ENCODE data around the gene MRPL17.

MRPL17 gene

DNA sequence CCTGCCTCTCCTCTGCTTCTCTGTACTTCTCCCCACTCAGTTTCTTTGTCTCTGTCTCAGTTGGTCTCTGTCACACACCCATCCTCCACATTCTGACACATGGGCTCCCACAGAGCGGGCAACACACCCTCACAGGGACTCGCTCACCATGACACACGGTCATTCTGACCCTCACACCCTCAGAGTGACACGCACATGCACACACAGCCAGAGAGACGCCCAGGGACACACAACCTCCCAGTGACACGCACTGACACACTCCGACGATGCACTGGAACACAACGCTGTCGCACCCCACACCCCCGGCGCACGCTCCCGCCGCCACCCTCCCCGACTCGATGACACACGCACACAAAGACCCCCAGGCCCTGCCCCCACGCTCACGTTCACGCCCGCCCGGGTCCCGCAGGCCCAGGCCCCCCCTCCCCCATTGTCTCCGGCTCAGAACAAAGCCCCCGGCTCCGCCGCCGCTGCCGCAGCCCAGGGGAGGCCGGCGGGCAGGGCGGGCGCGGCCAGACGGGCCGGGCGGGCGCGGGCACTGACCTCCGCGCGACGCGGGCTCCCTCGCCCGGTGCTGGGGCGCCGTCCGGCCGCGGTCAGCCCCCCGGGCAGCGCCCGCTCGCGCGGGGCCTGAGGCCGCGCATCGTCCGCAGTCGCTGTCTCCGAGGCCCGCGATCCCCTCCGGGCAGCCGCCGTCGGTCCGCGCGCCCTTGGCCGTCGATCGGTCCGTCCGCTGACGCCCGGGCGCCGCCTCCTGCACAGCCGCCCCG, 27.9 kb downstream of the MRPL17 start:
- Histone ChIP-seq H2BK5ac (ENCODE audit: low read depth, low read length, poor library complexity, severe bottlenecking) (no peak overlapping the region), H4K91ac (ENCODE audit: low read length) (peak overlapping the region; percentile 93), H3K79me1 (replicated peaks; ENCODE audit: low read length, poor library complexity, severe bottlenecking) (no peaks in the 10 kb centered on the region), H3K4ac (ENCODE audit: low read depth in 1 of 2, low read length in 2 of 2) (peak overlapping the region; percentile 81 to 99), H2BK15ac (ENCODE audit: low read depth, poor library complexity, severe bottlenecking) (peak overlapping the region; percentile 60), H3K14ac (ENCODE audit: low read length in 2 of 2) (peak overlapping the region in 1 of 2 experiments; percentile 87), H3K18ac (ENCODE audit: low read depth in 1 of 2, low read length in 2 of 2) (peak overlapping the region; percentile 77 to 79), H3K27me3 (ENCODE audit: control insufficient read depth in 1 of 2, insufficient read depth in 1 of 2, low read length in 2 of 2) (peaks cover 56 to 64% of the 10 kb centered on the region in 2 experiments), H2BK12ac (ENCODE audit: low read length in 2 of 2) (peak overlapping the region; percentile 49 to 81), H3K4me1 (ENCODE audit: control insufficient read depth, insufficient read depth, low read depth, low read length) (peaks cover 7% of the 10 kb centered on the region), H2AK5ac (ENCODE audit: low read length, severe bottlenecking) (no peak overlapping the region), H3K4me3 (ENCODE audit: insufficient read depth in 1 of 2, low read depth in 1 of 2, low read length in 2 of 2) (peak overlapping the region; percentile 60 to 64), H3K36me3 (ENCODE audit: control insufficient read depth in 1 of 2, insufficient read depth in 2 of 2, low read depth in 1 of 2, low read length in 2 of 2) (no peaks in the 10 kb centered on the region), H2BK120ac (ENCODE audit: low read depth, low read length) (peak overlapping the region; percentile 87), H4K8ac (ENCODE audit: low read length) (peak overlapping the region; percentile 78), H2AFZ (ENCODE audit: low read depth, low read length) (no peak overlapping the region), H3K9me3 (ENCODE audit: control insufficient read depth, low read length) (no peaks in the 10 kb centered on the region), H3K27ac (ENCODE audit: low read length, poor library complexity, severe bottlenecking) (no peak overlapping the region), H3K23ac (ENCODE audit: low read length in 2 of 2) (peak overlapping the region in 1 of 2 experiments; percentile 83), H3K9ac (ENCODE audit: low read length) (peak overlapping the region; percentile 28), H3K4me2 (ENCODE audit: low read length, poor library complexity, severe bottlenecking) (peak overlapping the region; percentile 63)
- 1% methylated on average over 18 of the region's 84 CpGs for WGBS
- DNase-seq = peak; percentile 52

DNA sequence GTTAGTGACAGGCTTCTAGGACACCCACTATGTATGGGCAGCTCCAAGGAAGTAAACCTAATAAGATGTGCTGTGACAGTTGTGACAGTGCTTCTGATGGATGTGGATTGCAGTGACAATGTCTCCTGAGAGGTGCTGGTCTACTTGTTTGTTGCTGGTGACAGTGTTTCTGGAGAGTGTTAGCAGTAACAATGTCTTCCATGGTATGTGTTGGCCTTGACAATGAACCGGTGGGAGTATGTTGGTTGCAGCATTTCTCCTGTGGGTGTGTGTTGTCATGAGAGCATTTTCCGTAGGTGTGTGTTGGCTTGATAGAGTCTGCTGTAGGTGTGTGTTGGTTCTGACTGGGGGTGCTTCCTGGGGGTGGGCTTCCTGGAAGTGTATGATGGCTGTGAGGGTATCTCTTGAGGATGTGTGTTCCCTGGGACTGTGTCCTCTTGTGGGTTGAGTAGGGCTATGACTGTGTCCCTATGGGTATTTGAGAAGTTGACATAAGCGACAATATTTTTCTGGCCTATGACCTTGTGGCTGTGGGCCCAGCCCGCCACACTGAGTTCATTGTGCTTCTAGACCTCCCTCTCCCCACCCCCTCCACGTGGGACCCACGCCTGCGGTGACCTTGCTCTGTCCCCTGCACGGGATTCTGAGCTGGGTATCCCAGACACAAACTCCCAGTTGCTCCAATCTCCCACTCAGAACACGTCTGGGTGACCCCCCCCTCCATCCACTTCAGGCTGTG, 28.7 kb downstream of the MRPL17 start:
- no peak overlapping the region for H2AK5ac ChIP-seq (ENCODE audit: low read length, severe bottlenecking)
- H3K9ac ChIP-seq (ENCODE audit: low read length) = peak overlapping the region; percentile 28
- DNase-seq = no peak
- no peaks in the 10 kb centered on the region for H3K9me3 ChIP-seq (ENCODE audit: control insufficient read depth, low read length)
- peak overlapping the region in 1 of 2 experiments; percentile 60 for H3K4me3 ChIP-seq (ENCODE audit: insufficient read depth in 1 of 2, low read depth in 1 of 2, low read length in 2 of 2)
- H2BK5ac ChIP-seq (ENCODE audit: low read depth, low read length, poor library complexity, severe bottlenecking) = no peak overlapping the region
- no peak overlapping the region for H3K27ac ChIP-seq (ENCODE audit: low read length, poor library complexity, severe bottlenecking)
- peak overlapping the region in 1 of 2 experiments; percentile 81 for H2BK12ac ChIP-seq (ENCODE audit: low read length in 2 of 2)
- H2AFZ ChIP-seq (ENCODE audit: low read depth, low read length) = no peak overlapping the region
- H2BK120ac ChIP-seq (ENCODE audit: low read depth, low read length) = peak overlapping the region; percentile 87
- peak overlapping the region in 1 of 2 experiments; percentile 83 for H3K23ac ChIP-seq (ENCODE audit: low read length in 2 of 2)
- peak overlapping the region; percentile 78 for H4K8ac ChIP-seq (ENCODE audit: low read length)
- H3K4me1 ChIP-seq (ENCODE audit: control insufficient read depth, insufficient read depth, low read depth, low read length) = peaks cover 7% of the 10 kb centered on the region
- H3K18ac ChIP-seq (ENCODE audit: low read depth in 1 of 2, low read length in 2 of 2) = peak overlapping the region; percentile 77 to 79
- H2BK15ac ChIP-seq (ENCODE audit: low read depth, poor library complexity, severe bottlenecking) = peak overlapping the region; percentile 60
- H3K14ac ChIP-seq (ENCODE audit: low read length in 2 of 2) = peak overlapping the region in 1 of 2 experiments; percentile 87
- H4K91ac ChIP-seq (ENCODE audit: low read length) = peak overlapping the region; percentile 93
- H3K27me3 ChIP-seq (ENCODE audit: control insufficient read depth in 1 of 2, insufficient read depth in 1 of 2, low read length in 2 of 2) = peaks cover 64 to 71% of the 10 kb centered on the region in 2 experiments
- H3K4ac ChIP-seq (ENCODE audit: low read depth in 1 of 2, low read length in 2 of 2) = peak overlapping the region in 1 of 2 experiments; percentile 99
- H3K4me2 ChIP-seq (ENCODE audit: low read length, poor library complexity, severe bottlenecking) = peak overlapping the region; percentile 10
- no peaks in the 10 kb centered on the region for H3K36me3 ChIP-seq (ENCODE audit: control insufficient read depth in 1 of 2, insufficient read depth in 2 of 2, low read depth in 1 of 2, low read length in 2 of 2)
- WGBS = 52% methylated on average over 9 of the region's 9 CpGs
- H3K79me1 ChIP-seq (replicated peaks; ENCODE audit: low read length, poor library complexity, severe bottlenecking) = no peaks in the 10 kb centered on the region

DNA sequence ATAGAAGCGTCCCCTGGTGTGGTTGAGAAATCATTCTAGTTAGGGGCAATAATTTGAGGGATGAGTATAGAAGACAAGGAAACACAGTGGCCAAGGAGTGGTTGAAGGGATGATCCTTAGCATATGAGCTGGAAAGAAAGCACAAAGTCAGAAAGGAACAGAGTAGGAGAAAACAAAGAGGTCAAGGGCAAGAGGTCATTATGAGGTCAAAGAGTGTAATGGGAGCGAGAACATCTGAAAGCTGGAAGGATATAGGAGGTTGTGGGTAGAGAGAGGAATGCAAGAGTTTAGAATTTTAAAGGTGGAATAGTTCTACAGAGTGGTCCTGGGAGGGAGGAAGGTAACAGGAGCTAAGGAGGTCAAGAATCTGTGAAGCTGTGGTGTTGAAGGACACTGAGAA, 29.5 kb downstream of the MRPL17 start:
- Histone ChIP-seq H2AK5ac (ENCODE audit: low read length, severe bottlenecking) (no peak overlapping the region), H2BK5ac (ENCODE audit: low read depth, low read length, poor library complexity, severe bottlenecking) (no peak overlapping the region), H2BK15ac (ENCODE audit: low read depth, poor library complexity, severe bottlenecking) (no peak overlapping the region), H3K36me3 (ENCODE audit: control insufficient read depth in 1 of 2, insufficient read depth in 2 of 2, low read depth in 1 of 2, low read length in 2 of 2) (no peaks in the 10 kb centered on the region), H3K14ac (ENCODE audit: low read length in 2 of 2) (no peak overlapping the region), H3K18ac (ENCODE audit: low read depth in 1 of 2, low read length in 2 of 2) (no peak overlapping the region), H3K27me3 (ENCODE audit: control insufficient read depth in 1 of 2, insufficient read depth in 1 of 2, low read length in 2 of 2) (peaks cover 64 to 76% of the 10 kb centered on the region in 2 experiments), H3K27ac (ENCODE audit: low read length, poor library complexity, severe bottlenecking) (no peak overlapping the region), H2BK12ac (ENCODE audit: low read length in 2 of 2) (no peak overlapping the region), H4K91ac (ENCODE audit: low read length) (no peak overlapping the region), H3K9me3 (ENCODE audit: control insufficient read depth, low read length) (no peaks in the 10 kb centered on the region), H2BK120ac (ENCODE audit: low read depth, low read length) (no peak overlapping the region), H3K4me1 (ENCODE audit: control insufficient read depth, insufficient read depth, low read depth, low read length) (peaks cover 7% of the 10 kb centered on the region), H4K8ac (ENCODE audit: low read length) (no peak overlapping the region), H3K23ac (ENCODE audit: low read length in 2 of 2) (no peak overlapping the region), H2AFZ (ENCODE audit: low read depth, low read length) (no peak overlapping the region), H3K4me2 (ENCODE audit: low read length, poor library complexity, severe bottlenecking) (no peak overlapping the region), H3K4me3 (ENCODE audit: insufficient read depth in 1 of 2, low read depth in 1 of 2, low read length in 2 of 2) (no peak overlapping the region), H3K79me1 (replicated peaks; ENCODE audit: low read length, poor library complexity, severe bottlenecking) (no peaks in the 10 kb centered on the region), H3K9ac (ENCODE audit: low read length) (no peak overlapping the region), H3K4ac (ENCODE audit: low read depth in 1 of 2, low read length in 2 of 2) (no peak overlapping the region)
- no peak for DNase-seq
- 95% methylated on average over 2 of the region's 2 CpGs for WGBS

DNA sequence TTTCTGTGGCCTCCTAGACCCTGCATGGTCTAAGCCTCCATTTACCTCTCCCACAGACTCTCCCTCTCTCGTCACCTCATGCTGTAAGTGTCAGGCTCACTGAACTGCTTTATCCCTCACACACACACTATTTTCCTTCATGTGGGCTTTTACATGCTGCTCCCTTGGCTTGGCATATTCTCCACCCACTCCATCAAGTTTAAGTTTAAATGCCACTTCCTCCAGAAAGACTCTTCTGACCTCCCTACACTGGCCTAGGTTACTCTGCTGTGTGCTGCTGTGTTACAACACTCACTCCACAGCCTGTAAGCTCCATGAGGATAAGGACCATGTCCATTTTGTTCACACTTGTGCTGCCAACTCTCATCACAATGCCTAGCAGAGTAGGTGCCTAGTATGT, 30.0 kb downstream of the MRPL17 start:
- Histone ChIP-seq H2BK5ac (ENCODE audit: low read depth, low read length, poor library complexity, severe bottlenecking) (no peak overlapping the region), H2AFZ (ENCODE audit: low read depth, low read length) (no peak overlapping the region), H2BK15ac (ENCODE audit: low read depth, poor library complexity, severe bottlenecking) (no peak overlapping the region), H2BK12ac (ENCODE audit: low read length in 2 of 2) (no peak overlapping the region), H2BK120ac (ENCODE audit: low read depth, low read length) (no peak overlapping the region), H3K4me1 (ENCODE audit: control insufficient read depth, insufficient read depth, low read depth, low read length) (peaks cover 7% of the 10 kb centered on the region), H3K79me1 (replicated peaks; ENCODE audit: low read length, poor library complexity, severe bottlenecking) (no peaks in the 10 kb centered on the region), H3K4ac (ENCODE audit: low read depth in 1 of 2, low read length in 2 of 2) (no peak overlapping the region), H3K27me3 (ENCODE audit: control insufficient read depth in 1 of 2, insufficient read depth in 1 of 2, low read length in 2 of 2) (peaks cover 62 to 73% of the 10 kb centered on the region in 2 experiments), H4K8ac (ENCODE audit: low read length) (no peak overlapping the region), H3K9me3 (ENCODE audit: control insufficient read depth, low read length) (no peaks in the 10 kb centered on the region), H4K91ac (ENCODE audit: low read length) (no peak overlapping the region), H3K9ac (ENCODE audit: low read length) (no peak overlapping the region), H3K36me3 (ENCODE audit: control insufficient read depth in 1 of 2, insufficient read depth in 2 of 2, low read depth in 1 of 2, low read length in 2 of 2) (no peaks in the 10 kb centered on the region), H2AK5ac (ENCODE audit: low read length, severe bottlenecking) (no peak overlapping the region), H3K23ac (ENCODE audit: low read length in 2 of 2) (no peak overlapping the region), H3K14ac (ENCODE audit: low read length in 2 of 2) (no peak overlapping the region), H3K18ac (ENCODE audit: low read depth in 1 of 2, low read length in 2 of 2) (no peak overlapping the region), H3K4me2 (ENCODE audit: low read length, poor library complexity, severe bottlenecking) (no peak overlapping the region), H3K4me3 (ENCODE audit: insufficient read depth in 1 of 2, low read depth in 1 of 2, low read length in 2 of 2) (no peak overlapping the region), H3K27ac (ENCODE audit: low read length, poor library complexity, severe bottlenecking) (no peak overlapping the region)
- DNase-seq = no peak
- WGBS = 97% methylated on average over 1 of the region's 1 CpG

Measured in mesenchymal stem cell (in vitro differentiated cells and primary cell).